HG03565 (cell line): ENCODE results near the gene MGAT4B.

Experiments used
- ATAC-seq: cut with Tn5 transposase; IDR thresholded peaks from one replicate; pipeline ENCODE4 v1.9.1; 2021; ENCODE audit warnings: mild to moderate bottlenecking, moderate library complexity; ENCODE audit not compliant: unreplicated experiment

MGAT4B gene

GRCh38 chr5:179749857-179750508 lies 56.7 kb downstream of the MGAT4B start:
- ATAC-seq = no peak

- ATAC-seq = no peak
Observed at GRCh38 chr5:179747811-179748210, 58.9 kb downstream of the MGAT4B start.
